Vagina (tissue), 2 donors: Measurements from ENCODE around the gene NBL1. TPM values are rescaled to one million over a fixed set of nuclear protein-coding genes. Genes with fewer than 3 reads are reported as not detected.

ENCODE experiments used
- DNase-seq, 2 donors: peaks; one replicate each; pipeline ENCODE4 v3.0.0-alpha.2; 2017; ENCODE audit errors: extremely low spot score in 2 of 2
- H3K27ac ChIP-seq: fragments of 200-600 bp; sonication (generic); one replicate; pipeline ENCODE4 v1.5.1; 2019
- H3K27me3 ChIP-seq: fragments of 200-600 bp; sonication (generic); one replicate; pipeline ENCODE4 v1.5.1; 2019
- H3K36me3 ChIP-seq, 2 donors: fragments of 200-600 bp; sonication (generic); one replicate each; pipeline ENCODE4 v1.5.1; 2017 to 2019
- H3K4me1 ChIP-seq: fragments of 200-600 bp; sonication (generic); one replicate; pipeline ENCODE4 v1.5.1; 2019
- H3K4me3 ChIP-seq, 2 donors: fragments of 200-600 bp; sonication (generic); 1 replicate in 1 of 2; 2 replicates in 1 of 2; pipeline ENCODE4 v1.5.1; 2016 to 2019
- H3K9me3 ChIP-seq: fragments of 200-600 bp; sonication (generic); one replicate; pipeline ENCODE4 v1.5.1; 2019
- CTCF ChIP-seq, 3 experiments: fragments of 450-650 bp in 2 of 3; fragments of 200-600 bp in 1 of 3; sonication (generic) in 1 of 3; IDR thresholded peaks; one replicate each; pipeline ENCODE4 v1.5.1; 2017 to 2019; ENCODE audit warnings: antibody characterized with exemption in 3 of 3, mild to moderate bottlenecking in 2 of 3, moderate library complexity in 2 of 3
- POLR2A ChIP-seq, 2 donors: fragments of 450-650 bp; IDR thresholded peaks; one replicate each; pipeline ENCODE4 v1.6.1; 2017; ENCODE audit warnings: antibody characterized with exemption in 2 of 2, mild to moderate bottlenecking in 2 of 2, moderate library complexity in 2 of 2
- POLR2AphosphoS5 ChIP-seq, 2 donors: sonication (generic); formaldehyde crosslinking; IDR thresholded peaks; one replicate each; pipeline ENCODE4 v1.9.0; 2017; ENCODE audit warnings: antibody characterized with exemption in 2 of 2, mild to moderate bottlenecking in 2 of 2, low read depth in 1 of 2; ENCODE audit not compliant: insufficient read depth in 1 of 2
- intact Hi-C: fragments of 100-400 bp; cut with DNase I; formaldehyde crosslinking; loops from one replicate; pipeline ENCODE4 v1.15.1; 2023
- total RNA-seq: library from RNA; depleted of rRNA; stranded (reverse); fragments of >200 nt; gene quantifications from one replicate; pipeline ENCODE4 v1.2.3, GENCODE V29; 2016

The NBL1 gene
- total RNA-seq, 1 donor from 2014 or later: 148 TPM

GRCh38 chr1:19689085-19689757, 45.1 kb downstream of the NBL1 start:
- H3K4me3 ChIP-seq: no peak overlapping the region
- intact Hi-C loops: no loop called here
- H3K4me1 ChIP-seq: no peaks in the 10 kb centered on the region
- DNase-seq: no peak
- no peaks in the 10 kb centered on the region for H3K9me3 ChIP-seq
- no peaks in the 10 kb centered on the region for H3K27me3 ChIP-seq
- no peak overlapping the region for H3K27ac ChIP-seq
- no peak for TF ChIP-seq CTCF (IDR thresholded peaks at IDR 0.05)
- no peaks in the 10 kb centered on the region for H3K36me3 ChIP-seq

GRCh38 chr1:19689856-19690255, 45.7 kb downstream of the NBL1 start:
- intact Hi-C loops: no loop called here
- Histone ChIP-seq H3K4me3 (no peak overlapping the region), H3K9me3 (no peaks in the 10 kb centered on the region), H3K27me3 (no peaks in the 10 kb centered on the region), H3K27ac (no peak overlapping the region), H3K36me3 (no peaks in the 10 kb centered on the region), H3K4me1 (no peaks in the 10 kb centered on the region)
- no peak for TF ChIP-seq POLR2A (IDR thresholded peaks at IDR 0.05)
- TF ChIP-seq CTCF (IDR thresholded peaks at IDR 0.05): no peak
- TF ChIP-seq POLR2AphosphoS5 (IDR thresholded peaks at IDR 0.05; ENCODE audit: insufficient read depth in 1 of 2, low read depth in 1 of 2): no peak
- no peak for DNase-seq

- no peak for DNase-seq
- no peaks in the 10 kb centered on the region for H3K27me3 ChIP-seq
- no peak overlapping the region for H3K27ac ChIP-seq
- no peaks in the 10 kb centered on the region for H3K36me3 ChIP-seq
- H3K4me3 ChIP-seq: no peak overlapping the region
- TF ChIP-seq POLR2A (IDR thresholded peaks at IDR 0.05): no peak
- TF ChIP-seq POLR2AphosphoS5 (IDR thresholded peaks at IDR 0.05; ENCODE audit: insufficient read depth in 1 of 2, low read depth in 1 of 2): no peak
- TF ChIP-seq CTCF (IDR thresholded peaks at IDR 0.05): no peak
- H3K4me1 ChIP-seq: no peaks in the 10 kb centered on the region
- no peaks in the 10 kb centered on the region for H3K9me3 ChIP-seq
- intact Hi-C loops: no loop called here
Observed at GRCh38 chr1:19690342-19690741, 46.2 kb downstream of the NBL1 start.

GRCh38 chr1:19694298-19694697, 50.2 kb downstream of the NBL1 start:
- Histone ChIP-seq H3K4me1 (no peaks in the 10 kb centered on the region), H3K4me3 (no peak overlapping the region), H3K36me3 (no peaks in the 10 kb centered on the region), H3K9me3 (no peaks in the 10 kb centered on the region), H3K27ac (no peak overlapping the region), H3K27me3 (no peaks in the 10 kb centered on the region)
- DNase-seq: no peak
- intact Hi-C loops: no loop called here
- TF ChIP-seq POLR2AphosphoS5 (IDR thresholded peaks at IDR 0.05; ENCODE audit: insufficient read depth in 1 of 2, low read depth in 1 of 2) (no peak), POLR2A (IDR thresholded peaks at IDR 0.05) (no peak), CTCF (IDR thresholded peaks at IDR 0.05) (no peak)

- Histone ChIP-seq H3K4me1 (no peaks in the 10 kb centered on the region), H3K4me3 (no peak overlapping the region), H3K36me3 (peaks cover 0 to 5% of the 10 kb centered on the region in 2 donors), H3K27ac (no peak overlapping the region), H3K9me3 (no peaks in the 10 kb centered on the region), H3K27me3 (no peaks in the 10 kb centered on the region)
- intact Hi-C loops: no loop called here
- no peak for DNase-seq
- TF ChIP-seq POLR2A (IDR thresholded peaks at IDR 0.05): no peak
- no peak for TF ChIP-seq CTCF (IDR thresholded peaks at IDR 0.05)
Observed at GRCh38 chr1:19695772-19696171, 51.7 kb downstream of the NBL1 start.
